Colonic mucosa (tissue), 4 donors: ENCODE data around the gene CUBN. TPM values are rescaled to one million over a fixed set of nuclear protein-coding genes. Genes with fewer than 3 reads are reported as not detected.
"Not testable (repeated sequence)": the region's sequence is repeated elsewhere in the genome, so short reads cannot be mapped to it uniquely, and the experiment has no call there.

ENCODE experiments used
- DNase-seq: peaks from one replicate; pipeline ENCODE4 v3.0.0-alpha.2; 2020
- H3K27ac ChIP-seq: fragments of 200-600 bp; one replicate; pipeline ENCODE4 v1.8.0; 2021
- H3K27me3 ChIP-seq: fragments of 200-600 bp; one replicate; pipeline ENCODE4 v1.8.0; 2021
- H3K36me3 ChIP-seq: fragments of 200-600 bp; one replicate; pipeline ENCODE4 v1.8.0; 2021
- H3K4me1 ChIP-seq: fragments of 200-600 bp; one replicate; pipeline ENCODE4 v1.8.0; 2021; ENCODE audit warnings: mild to moderate bottlenecking
- H3K4me3 ChIP-seq: fragments of 200-600 bp; one replicate; pipeline ENCODE4 v1.8.0; 2021
- H3K9ac ChIP-seq, 2 donors: one replicate each; pipeline ENCODE4 v1.7.0; 2013; ENCODE audit warnings: control low read depth in 2 of 2, low read depth in 2 of 2, low read length in 2 of 2
- H3K9me3 ChIP-seq: fragments of 200-600 bp; one replicate; pipeline ENCODE4 v1.8.0; 2021
- intact Hi-C: fragments of 100-400 bp; cut with DNase I; formaldehyde crosslinking; loops from one replicate; pipeline ENCODE4 v1.14.1; 2022
- total RNA-seq, 2 donors: library from RNA; stranded (reverse); fragmentation: NEBNext Ultra II Directional in 1 of 2; extraction: Animal tissue kit (Norgen Biotek cat#: 25700) in 1 of 2; gene quantifications; one replicate each; pipeline ENCODE4 v1.2.1, GENCODE V29; 2021
- TF ChIP-seq, protein P1 (sequence below): fragments of 200-600 bp; IDR thresholded peaks from one replicate; pipeline ENCODE4 v1.8.0; 2022; ENCODE audit warnings: antibody characterized with exemption, mild to moderate bottlenecking
- donor health status: healthy.
- donor health status: DM: no; HTN: no; CAD: no.
- donor health status: DM: no; HTN: no; CAD: no.

Gene CUBN
- total RNA-seq, 2 donors from 2014 or later = 0.25 to 0.42 TPM

GRCh38 chr10:17021656-17022465, 107.8 kb downstream of the CUBN start:
- intact Hi-C loops = no loop called here
- Histone ChIP-seq H3K9me3 (no peaks in the 10 kb centered on the region), H3K4me1 (no peaks in the 10 kb centered on the region), H3K9ac (no peak overlapping the region), H3K27ac (no peak overlapping the region), H3K27me3 (no peaks in the 10 kb centered on the region), H3K36me3 (no peaks in the 10 kb centered on the region), H3K4me3 (no peak overlapping the region)
- TF ChIP-seq, protein P1, sequence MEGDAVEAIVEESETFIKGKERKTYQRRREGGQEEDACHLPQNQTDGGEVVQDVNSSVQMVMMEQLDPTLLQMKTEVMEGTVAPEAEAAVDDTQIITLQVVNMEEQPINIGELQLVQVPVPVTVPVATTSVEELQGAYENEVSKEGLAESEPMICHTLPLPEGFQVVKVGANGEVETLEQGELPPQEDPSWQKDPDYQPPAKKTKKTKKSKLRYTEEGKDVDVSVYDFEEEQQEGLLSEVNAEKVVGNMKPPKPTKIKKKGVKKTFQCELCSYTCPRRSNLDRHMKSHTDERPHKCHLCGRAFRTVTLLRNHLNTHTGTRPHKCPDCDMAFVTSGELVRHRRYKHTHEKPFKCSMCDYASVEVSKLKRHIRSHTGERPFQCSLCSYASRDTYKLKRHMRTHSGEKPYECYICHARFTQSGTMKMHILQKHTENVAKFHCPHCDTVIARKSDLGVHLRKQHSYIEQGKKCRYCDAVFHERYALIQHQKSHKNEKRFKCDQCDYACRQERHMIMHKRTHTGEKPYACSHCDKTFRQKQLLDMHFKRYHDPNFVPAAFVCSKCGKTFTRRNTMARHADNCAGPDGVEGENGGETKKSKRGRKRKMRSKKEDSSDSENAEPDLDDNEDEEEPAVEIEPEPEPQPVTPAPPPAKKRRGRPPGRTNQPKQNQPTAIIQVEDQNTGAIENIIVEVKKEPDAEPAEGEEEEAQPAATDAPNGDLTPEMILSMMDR = no peak
- no peak for DNase-seq

DNA sequence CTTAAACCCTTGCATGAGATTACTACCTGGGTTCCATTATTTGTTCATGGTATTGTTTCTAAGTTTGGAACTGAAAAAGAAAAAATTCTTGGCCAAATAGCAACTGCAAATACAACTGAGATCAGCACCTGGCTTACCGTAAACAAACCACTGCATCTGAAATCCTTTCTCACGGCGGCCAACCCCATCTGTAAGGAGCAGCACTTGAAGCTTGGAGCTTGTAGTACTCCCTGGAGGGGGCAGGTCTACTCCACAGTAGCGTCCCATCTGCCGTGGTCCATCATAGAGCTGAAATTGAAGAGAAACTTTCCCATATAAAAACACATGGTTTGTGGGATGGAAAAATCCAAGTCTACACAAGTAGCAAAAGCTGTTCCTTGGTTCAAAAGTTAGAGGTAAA, 109.9 kb downstream of the CUBN start:
- no peaks in the 10 kb centered on the region for H3K36me3 ChIP-seq
- no peak overlapping the region for H3K4me3 ChIP-seq
- TF ChIP-seq, protein P1 = no peak
- no peak overlapping the region for H3K9ac ChIP-seq
- no peaks in the 10 kb centered on the region for H3K4me1 ChIP-seq
- H3K27ac ChIP-seq = no peak overlapping the region
- no peaks in the 10 kb centered on the region for H3K9me3 ChIP-seq
- DNase-seq = no peak
- no peaks in the 10 kb centered on the region for H3K27me3 ChIP-seq
- intact Hi-C loops = no loop called here

DNA sequence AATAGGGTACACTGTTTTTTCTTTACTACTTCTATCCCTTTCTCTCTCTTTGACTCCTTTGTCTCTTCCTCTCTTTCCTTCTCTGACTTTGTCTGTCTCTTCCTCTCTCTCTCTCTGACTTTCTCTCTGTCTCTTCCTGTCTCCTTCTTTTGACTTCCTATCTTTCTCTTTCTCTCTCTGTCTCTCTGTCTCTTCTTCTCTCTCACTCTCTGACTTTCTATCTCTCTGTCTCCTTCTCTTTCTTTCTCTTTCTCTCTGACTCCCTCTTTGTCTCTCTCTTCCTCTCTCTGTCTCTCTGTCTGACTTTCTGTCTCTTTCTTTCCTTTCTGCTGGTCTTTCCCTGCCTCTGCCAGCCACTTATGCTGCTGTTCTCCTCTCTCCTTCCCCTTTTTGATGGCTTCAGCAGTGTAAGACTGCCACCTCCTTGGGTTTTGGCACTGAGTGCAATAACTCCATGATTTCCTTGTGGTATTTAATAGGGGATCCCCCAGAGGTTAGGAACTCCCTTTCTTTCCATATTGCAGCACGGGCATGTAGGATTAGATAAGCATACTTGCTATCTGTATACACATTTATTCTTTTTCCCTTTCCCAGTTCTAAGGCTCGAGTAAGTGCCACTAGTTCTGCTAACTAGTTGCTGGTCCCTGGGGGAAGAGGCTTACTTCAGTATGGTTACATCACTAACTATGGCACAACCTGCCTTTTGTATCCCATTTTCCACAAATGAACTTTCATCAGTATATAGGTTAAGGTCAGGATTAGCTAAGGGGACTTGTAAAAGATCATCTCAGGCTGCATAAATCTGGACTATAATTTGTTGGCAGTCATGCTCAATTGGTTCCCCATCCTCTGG, 116.3 kb downstream of the CUBN start:
- H3K27me3 ChIP-seq, H3K9ac ChIP-seq, H3K4me3 ChIP-seq, H3K4me1 ChIP-seq, DNase-seq, H3K27ac ChIP-seq, H3K36me3 ChIP-seq, intact Hi-C loops, H3K9me3 ChIP-seq: not testable (repeated sequence)

DNA sequence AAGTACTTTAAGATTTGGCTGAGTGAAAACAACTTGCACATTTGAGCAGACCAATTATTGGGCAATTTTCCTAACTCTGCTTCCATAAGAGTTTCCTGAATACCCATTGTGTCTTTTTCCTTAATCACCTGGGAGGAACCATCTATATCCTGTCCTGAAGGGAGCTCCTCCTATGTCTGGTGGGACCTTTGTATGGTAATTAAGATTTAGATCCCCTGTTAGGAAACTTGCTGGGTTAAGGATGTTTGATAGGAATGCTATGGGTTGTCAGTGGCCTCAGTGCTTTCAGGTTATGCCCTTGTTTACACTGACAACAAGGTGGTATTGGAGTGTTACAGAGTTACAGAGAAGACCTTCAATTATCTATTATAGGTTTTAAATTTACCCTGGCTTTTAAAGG, 116.9 kb downstream of the CUBN start:
- H3K27me3 ChIP-seq, H3K4me3 ChIP-seq, DNase-seq, H3K27ac ChIP-seq, H3K9ac ChIP-seq, intact Hi-C loops, H3K9me3 ChIP-seq, H3K36me3 ChIP-seq, H3K4me1 ChIP-seq: not testable (repeated sequence)

- Histone ChIP-seq H3K36me3 (no peaks in the 10 kb centered on the region), H3K9me3 (no peaks in the 10 kb centered on the region), H3K27me3 (no peaks in the 10 kb centered on the region), H3K4me1 (no peaks in the 10 kb centered on the region), H3K4me3 (no peak overlapping the region), H3K27ac (peak overlapping the region; percentile 61), H3K9ac (no peak overlapping the region)
- TF ChIP-seq, protein P1 = no peak
- intact Hi-C loops = no loop called here
- DNase-seq = no peak
These were observed 119.1 kb downstream of the CUBN start for GRCh38 chr10:17010363-17011145.

- no peak for DNase-seq
- Histone ChIP-seq H3K36me3 (no peaks in the 10 kb centered on the region), H3K27me3 (no peaks in the 10 kb centered on the region), H3K9me3 (no peaks in the 10 kb centered on the region), H3K4me1 (no peaks in the 10 kb centered on the region), H3K9ac (peak overlapping the region in 1 of 2 donors; percentile 1), H3K4me3 (no peak overlapping the region), H3K27ac (peak overlapping the region; percentile 61)
- intact Hi-C loops = no loop called here
- TF ChIP-seq, protein P1 = no peak
These were observed 120.4 kb downstream of the CUBN start for GRCh38 chr10:17009212-17009700.
